SJSA1 (cell line): ENCODE results near the gene LSP1. TPM values are rescaled to one million over a fixed set of nuclear protein-coding genes. Genes with fewer than 3 reads are reported as not detected.

Experiments used
- DNase-seq, 2 experiments: peaks; one replicate each; pipeline ENCODE4 v3.0.0-alpha.2; 2015 to 2020; ENCODE audit warnings: low spot score in 2 of 2, low read depth in 1 of 2
- H3K27ac ChIP-seq: fragments of 250-450 bp; sonication (Bioruptor Pico); 2 replicates; pipeline ENCODE4 v1.5.1; 2020; ENCODE audit warnings: mild to moderate bottlenecking, moderate library complexity
- H3K27me3 ChIP-seq: fragments of 250-450 bp; sonication (Bioruptor Pico); replicated peaks from 2 replicates; pipeline ENCODE4 v1.5.1; 2020; ENCODE audit warnings: mild to moderate bottlenecking, moderate library complexity
- H3K36me3 ChIP-seq: fragments of 250-450 bp; sonication (Bioruptor Pico); 2 replicates; pipeline ENCODE4 v1.5.1; 2020; ENCODE audit warnings: mild to moderate bottlenecking
- H3K4me1 ChIP-seq: fragments of 250-450 bp; sonication (Bioruptor Pico); replicated peaks from 2 replicates; pipeline ENCODE4 v1.6.1; 2021; ENCODE audit warnings: mild to moderate bottlenecking
- H3K4me3 ChIP-seq: fragments of 250-450 bp; sonication (Bioruptor Pico); 2 replicates; pipeline ENCODE4 v1.5.1; 2020; ENCODE audit warnings: mild to moderate bottlenecking
- H3K9me3 ChIP-seq: fragments of 250-450 bp; sonication (Bioruptor Pico); replicated peaks from 2 replicates; pipeline ENCODE4 v1.5.1; 2020; ENCODE audit warnings: mild to moderate bottlenecking
- total RNA-seq: library from RNA; depleted of rRNA; stranded (reverse); fragments of >200 nt; shearing (Covaris generic); gene quantifications from 2 replicates; pipeline ENCODE4 v1.2.3, GENCODE V29; 2014

Gene LSP1
- total RNA-seq, 1 experiment from 2014 or later = 0.50 TPM

DNA sequence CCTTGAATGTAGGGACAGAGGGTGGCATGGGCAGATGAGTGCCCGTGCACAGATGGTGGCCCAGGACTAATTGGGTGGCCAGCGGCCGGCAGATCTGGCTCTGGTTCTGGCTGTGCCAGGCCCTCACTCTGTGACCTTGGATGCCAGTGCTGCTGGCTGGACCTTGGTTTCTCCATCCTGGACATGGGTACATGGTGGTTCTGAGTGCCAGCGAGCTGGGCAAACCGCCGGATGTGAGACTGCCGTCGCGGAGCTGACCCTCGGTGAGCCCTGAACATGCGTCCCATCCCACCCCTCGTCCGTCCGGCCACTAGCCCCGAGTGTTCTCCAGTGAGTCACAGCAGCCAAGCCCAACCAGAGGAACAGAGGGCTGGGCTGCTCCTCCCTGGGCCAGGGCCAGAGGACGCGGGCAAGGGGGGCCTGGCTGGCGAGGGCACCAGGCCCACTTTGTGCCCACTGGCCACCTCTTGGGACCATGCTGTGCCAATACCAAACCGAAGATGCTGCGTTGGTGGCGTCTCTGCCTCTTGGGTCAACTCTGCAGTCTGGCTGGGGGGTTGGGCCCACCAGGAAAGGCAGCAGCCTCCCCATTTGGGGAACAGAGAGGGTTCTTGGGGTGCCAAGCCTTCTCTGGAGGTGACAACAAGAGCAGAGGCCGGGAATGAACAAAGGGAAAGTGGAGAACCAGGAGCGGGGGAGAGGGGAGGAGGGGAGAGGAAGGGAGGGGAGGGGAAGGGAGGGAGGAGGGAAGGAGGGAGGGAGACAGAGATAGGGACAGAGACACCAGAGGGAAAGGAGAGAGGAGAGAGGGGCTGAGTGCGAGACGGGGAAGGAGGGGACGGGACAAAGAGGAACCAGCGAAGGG lies 10.7 kb downstream of the LSP1 start:
- H3K4me1 ChIP-seq = peaks cover 18% of the 10 kb centered on the region
- DNase-seq = peak; percentile 92 to 94
- H3K27me3 ChIP-seq = peaks cover 4% of the 10 kb centered on the region; the same call in 1 of the 2 replicates
- H3K27ac ChIP-seq = peak overlapping the region; percentile 79
- H3K9me3 ChIP-seq = no peaks in the 10 kb centered on the region
- H3K4me3 ChIP-seq = no peak overlapping the region
- H3K36me3 ChIP-seq = no peaks in the 10 kb centered on the region

- H3K27me3 ChIP-seq = peaks cover 10% of the 10 kb centered on the region; the same call in 1 of the 2 replicates
- no peak overlapping the region for H3K27ac ChIP-seq
- DNase-seq = no peak
- H3K4me1 ChIP-seq = peaks cover 18% of the 10 kb centered on the region
- no peaks in the 10 kb centered on the region for H3K36me3 ChIP-seq
- no peak overlapping the region for H3K4me3 ChIP-seq
- no peaks in the 10 kb centered on the region for H3K9me3 ChIP-seq
Observed at GRCh38 chr11:1864231-1864630, 11.3 kb downstream of the LSP1 start.

DNA sequence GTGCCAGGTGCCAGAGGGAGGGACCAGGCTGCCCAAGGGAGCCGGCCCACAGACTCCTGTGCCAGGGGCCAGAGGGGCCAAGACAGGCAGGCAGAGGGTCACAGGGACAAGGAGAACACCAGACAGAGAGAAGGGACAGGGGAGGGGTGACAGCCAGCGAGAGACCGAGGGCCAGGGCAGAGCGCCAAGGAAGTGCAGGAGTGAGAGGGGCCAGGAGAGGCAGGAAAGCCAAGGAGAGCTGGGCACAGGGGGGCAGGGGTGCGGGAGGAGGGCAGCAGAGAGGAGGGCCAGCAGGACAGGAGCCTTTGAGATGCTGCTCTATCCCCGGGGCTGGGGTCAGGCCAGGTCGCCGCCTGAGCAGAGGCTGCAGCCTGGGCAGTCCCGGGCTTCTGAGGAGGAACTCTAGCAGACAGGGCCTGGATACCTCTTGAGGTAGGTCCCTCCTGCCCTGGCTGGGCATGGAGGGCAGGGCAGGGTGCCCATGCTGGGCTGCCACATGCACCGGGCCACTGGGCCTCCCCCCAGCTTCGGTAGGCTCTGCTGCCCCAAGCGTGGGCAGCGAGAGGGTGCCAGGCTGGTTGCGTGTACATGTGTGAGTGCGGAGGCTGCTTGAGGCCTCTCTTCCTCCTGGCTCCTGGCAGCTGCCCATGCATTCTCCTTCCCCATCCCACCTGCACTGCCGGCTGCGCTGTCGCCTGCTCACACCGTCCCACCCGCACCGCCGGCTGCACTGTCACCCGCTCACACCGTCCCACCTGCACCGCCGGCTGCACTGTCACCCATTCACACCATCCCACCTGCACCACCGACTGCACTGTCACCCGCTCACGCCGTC lies 12.2 kb downstream of the LSP1 start:
- H3K4me1 ChIP-seq = peaks cover 18% of the 10 kb centered on the region
- DNase-seq = no peak
- no peaks in the 10 kb centered on the region for H3K9me3 ChIP-seq
- no peaks in the 10 kb centered on the region for H3K36me3 ChIP-seq
- H3K27me3 ChIP-seq = peaks cover 10% of the 10 kb centered on the region; the same call in 1 of the 2 replicates
- H3K4me3 ChIP-seq = no peak overlapping the region
- no peak overlapping the region for H3K27ac ChIP-seq

GRCh38 chr11:1866226-1866625 lies 13.3 kb downstream of the LSP1 start:
- Histone ChIP-seq H3K9me3 (0 out of 2 replicates have a peak, but pooled peaks cover 1% of the 10 kb centered on the region), H3K4me1 (peaks cover 26% of the 10 kb centered on the region)

GRCh38 chr11:1866776-1867175 lies 13.9 kb downstream of the LSP1 start:
- Histone ChIP-seq H3K27me3 (peaks cover 10% of the 10 kb centered on the region; the same call in 1 of the 2 replicates), H3K27ac (no peak overlapping the region), H3K36me3 (no peaks in the 10 kb centered on the region), H3K4me3 (no peak overlapping the region), H3K9me3 (0 out of 2 replicates have a peak, but pooled peaks cover 3% of the 10 kb centered on the region), H3K4me1 (peaks cover 29% of the 10 kb centered on the region)
- DNase-seq = no peak

More at GRCh38 chr11:1866226-1866625, 13.3 kb downstream of the LSP1 start:
- Histone ChIP-seq H3K27ac (no peak overlapping the region), H3K27me3 (peaks cover 10% of the 10 kb centered on the region; the same call in 1 of the 2 replicates), H3K4me3 (no peak overlapping the region), H3K36me3 (no peaks in the 10 kb centered on the region)
- no peak for DNase-seq

DNA sequence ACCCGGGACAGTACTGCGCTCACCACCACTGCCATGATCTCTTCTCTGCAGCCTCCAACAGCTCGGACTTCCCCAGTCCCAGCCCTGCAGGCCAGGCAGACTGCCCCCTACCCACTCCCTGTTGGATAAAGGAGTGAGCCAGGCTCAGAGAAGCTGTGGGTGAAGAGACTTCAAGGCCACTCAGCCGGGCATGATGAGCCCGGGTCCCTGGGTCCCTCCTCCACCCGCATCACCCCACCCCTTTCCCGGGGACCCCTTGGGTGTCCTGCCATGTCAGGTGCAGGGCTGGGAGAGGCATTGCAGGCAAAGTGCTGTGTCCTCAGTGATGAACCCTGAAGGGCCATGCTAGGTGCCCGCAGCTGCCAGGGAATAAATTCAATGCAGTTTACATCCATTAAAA lies 14.5 kb downstream of the LSP1 start:
- H3K4me1 ChIP-seq = peaks cover 29% of the 10 kb centered on the region
- DNase-seq = no peak
- peaks cover 10% of the 10 kb centered on the region; the same call in 1 of the 2 replicates for H3K27me3 ChIP-seq
- H3K4me3 ChIP-seq = no peak overlapping the region
- no peak overlapping the region for H3K27ac ChIP-seq
- H3K9me3 ChIP-seq = 0 out of 2 replicates have a peak, but pooled peaks cover 3% of the 10 kb centered on the region
- no peaks in the 10 kb centered on the region for H3K36me3 ChIP-seq

DNA sequence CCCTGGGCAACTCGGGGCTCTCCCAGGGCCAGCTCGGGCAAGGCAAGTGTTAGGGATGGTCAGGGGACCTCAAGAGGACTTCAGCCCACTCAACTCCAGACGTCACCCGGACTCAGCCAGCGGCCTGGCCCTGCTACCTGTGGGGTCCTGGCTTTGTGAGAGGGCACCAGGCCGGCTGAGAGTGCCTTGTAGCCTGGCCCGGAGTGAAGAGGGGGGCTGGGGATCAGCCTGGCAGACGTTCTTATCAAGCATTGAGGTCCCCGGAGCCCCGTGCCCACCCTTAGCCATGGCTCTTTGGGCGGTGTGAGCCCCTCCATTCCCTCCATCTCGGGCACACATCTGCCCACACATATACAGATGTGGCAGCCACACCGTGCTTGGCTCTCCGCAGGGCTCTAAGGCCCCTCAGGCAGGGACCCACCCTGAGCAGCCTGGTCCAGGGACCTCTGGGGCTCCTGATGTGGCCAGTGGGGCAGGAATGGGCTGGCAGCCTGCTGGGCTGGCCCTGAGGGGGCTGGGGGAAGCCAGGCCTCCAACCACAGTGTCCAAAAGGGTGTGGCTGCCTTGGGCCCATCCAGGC lies 15.3 kb downstream of the LSP1 start:
- no peak for DNase-seq
- H3K27me3 ChIP-seq = peaks cover 10% of the 10 kb centered on the region; the same call in 1 of the 2 replicates
- H3K4me1 ChIP-seq = peaks cover 22% of the 10 kb centered on the region
- no peak overlapping the region for H3K4me3 ChIP-seq
- no peak overlapping the region for H3K27ac ChIP-seq
- 0 out of 2 replicates have a peak, but pooled peaks cover 3% of the 10 kb centered on the region for H3K9me3 ChIP-seq
- no peaks in the 10 kb centered on the region for H3K36me3 ChIP-seq

DNA sequence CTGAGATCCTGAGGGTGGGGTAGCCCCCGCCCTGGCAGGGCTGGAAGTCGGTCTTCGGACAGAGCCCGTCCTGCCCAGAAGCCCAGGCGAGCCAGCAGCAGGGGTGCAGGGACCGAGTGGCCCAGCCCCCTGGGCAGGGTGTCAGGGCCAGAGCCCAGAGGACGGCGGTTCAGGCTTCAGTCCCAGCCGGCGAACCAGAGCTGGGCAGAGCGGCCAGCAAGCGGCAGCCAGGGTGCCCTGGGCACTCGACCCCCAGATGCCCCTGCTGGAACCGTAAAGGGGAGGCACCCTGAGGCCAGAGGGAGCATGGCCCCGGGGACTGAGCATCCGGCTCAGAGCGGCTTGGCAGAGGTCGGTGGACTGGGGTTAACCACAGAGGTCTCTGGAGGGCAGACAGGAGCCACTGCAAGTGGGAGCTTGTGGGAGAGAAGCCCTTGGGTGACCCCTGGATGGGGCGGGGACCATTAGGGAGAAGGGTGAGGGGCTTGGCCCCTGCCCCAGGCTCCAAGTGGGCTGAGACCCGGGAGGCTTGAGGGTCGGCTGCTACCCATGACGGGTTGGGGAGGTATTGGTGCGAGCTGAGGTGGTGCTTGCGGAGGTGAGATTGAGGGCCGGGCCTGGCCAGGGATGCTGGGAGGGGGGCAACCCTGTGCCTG lies 15.9 kb downstream of the LSP1 start:
- DNase-seq = no peak

GRCh38 chr11:1869427-1870325 lies 16.8 kb downstream of the LSP1 start:
- DNase-seq = no peak

More for the DNA sequence above, 15.9 kb downstream of the LSP1 start:
- peaks cover 10% of the 10 kb centered on the region; the same call in 1 of the 2 replicates for H3K27me3 ChIP-seq
- peaks cover 16% of the 10 kb centered on the region for H3K4me1 ChIP-seq
- 0 out of 2 replicates have a peak, but pooled peaks cover 3% of the 10 kb centered on the region for H3K9me3 ChIP-seq
- no peak overlapping the region for H3K27ac ChIP-seq
- H3K4me3 ChIP-seq = no peak overlapping the region
- H3K36me3 ChIP-seq = no peaks in the 10 kb centered on the region

GRCh38 chr11:1870326-1870696 lies 17.4 kb downstream of the LSP1 start:
- 0 out of 2 replicates have a peak, but pooled peaks cover 3% of the 10 kb centered on the region for H3K9me3 ChIP-seq
- no peak overlapping the region for H3K4me3 ChIP-seq
- no peak overlapping the region for H3K27ac ChIP-seq
- DNase-seq = no peak
- peaks cover 11% of the 10 kb centered on the region for H3K4me1 ChIP-seq
- H3K27me3 ChIP-seq = peaks cover 10% of the 10 kb centered on the region; the same call in 1 of the 2 replicates
- no peaks in the 10 kb centered on the region for H3K36me3 ChIP-seq

More at GRCh38 chr11:1869427-1870325, 16.8 kb downstream of the LSP1 start:
- H3K27me3 ChIP-seq = peaks cover 10% of the 10 kb centered on the region; the same call in 1 of the 2 replicates
- no peaks in the 10 kb centered on the region for H3K36me3 ChIP-seq
- 0 out of 2 replicates have a peak, but pooled peaks cover 3% of the 10 kb centered on the region for H3K9me3 ChIP-seq
- H3K4me3 ChIP-seq = no peak overlapping the region
- peaks cover 11% of the 10 kb centered on the region for H3K4me1 ChIP-seq
- no peak overlapping the region for H3K27ac ChIP-seq

GRCh38 chr11:1870721-1871466 lies 18.0 kb downstream of the LSP1 start:
- DNase-seq = peak; percentile 52 to 78
- Histone ChIP-seq H3K36me3 (no peaks in the 10 kb centered on the region), H3K9me3 (0 out of 2 replicates have a peak, but pooled peaks cover 3% of the 10 kb centered on the region), H3K4me3 (no peak overlapping the region), H3K27ac (no peak overlapping the region), H3K4me1 (peaks cover 11% of the 10 kb centered on the region), H3K27me3 (peaks cover 10% of the 10 kb centered on the region; the same call in 1 of the 2 replicates)
